OCI-M2 (cell line): ENCODE data around the gene MIB2.

Experiments
- DNase-seq: peaks from one replicate; lab custom pipeline; 2025; ENCODE audit not compliant: unreplicated experiment; lab: John Stamatoyannopoulos, UW

MIB2 gene

DNA sequence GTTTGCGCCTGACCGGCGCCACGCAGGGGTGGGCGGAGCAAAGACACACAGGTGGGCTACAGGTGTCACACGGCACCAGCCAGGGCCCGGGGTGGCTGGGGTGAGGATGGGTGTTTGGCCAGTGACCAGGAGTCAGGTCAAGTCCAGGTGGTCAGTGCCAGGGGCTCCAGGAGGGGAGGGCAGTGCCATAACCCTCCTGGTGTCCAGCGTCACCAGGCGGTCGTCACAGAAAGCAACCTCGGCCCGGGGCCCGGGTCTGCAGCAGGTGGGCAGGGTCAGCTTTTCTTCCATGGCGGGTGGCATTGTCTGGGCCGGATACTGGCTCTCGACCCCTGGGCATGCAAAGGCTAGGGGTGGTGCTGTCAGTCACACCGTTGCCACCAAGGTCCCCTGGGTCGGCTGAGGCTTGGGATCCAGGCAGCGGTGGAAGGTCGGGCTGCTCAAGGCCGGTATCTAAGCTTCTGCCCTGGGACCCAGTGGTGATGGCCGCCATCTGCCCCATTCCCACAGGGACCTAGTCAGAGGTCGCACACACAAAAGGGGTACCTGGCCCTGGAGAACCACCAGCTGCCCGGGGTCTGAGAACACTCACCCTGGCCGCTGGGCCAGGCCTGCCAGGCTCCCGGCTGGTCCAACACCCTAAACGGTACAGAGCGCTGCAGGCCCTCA is 17.1 kb upstream of the MIB2 start:
- no peak for DNase-seq

DNA sequence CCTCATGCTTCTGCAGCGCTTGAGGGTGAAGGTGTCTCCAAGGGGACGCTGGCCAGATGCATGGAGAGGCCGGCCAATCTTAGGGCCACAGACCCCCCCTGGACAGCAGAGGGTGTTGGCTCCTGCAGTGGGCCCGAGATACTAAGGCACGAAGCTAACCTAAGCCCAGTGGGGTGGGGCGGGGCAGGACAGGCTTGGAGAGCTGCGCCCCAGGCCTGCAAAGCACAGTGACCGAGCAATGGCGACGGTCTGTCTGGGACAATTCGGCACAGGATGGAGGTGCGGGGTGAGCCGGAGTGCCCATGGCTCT is 16.6 kb upstream of the MIB2 start:
- no peak for DNase-seq

DNA sequence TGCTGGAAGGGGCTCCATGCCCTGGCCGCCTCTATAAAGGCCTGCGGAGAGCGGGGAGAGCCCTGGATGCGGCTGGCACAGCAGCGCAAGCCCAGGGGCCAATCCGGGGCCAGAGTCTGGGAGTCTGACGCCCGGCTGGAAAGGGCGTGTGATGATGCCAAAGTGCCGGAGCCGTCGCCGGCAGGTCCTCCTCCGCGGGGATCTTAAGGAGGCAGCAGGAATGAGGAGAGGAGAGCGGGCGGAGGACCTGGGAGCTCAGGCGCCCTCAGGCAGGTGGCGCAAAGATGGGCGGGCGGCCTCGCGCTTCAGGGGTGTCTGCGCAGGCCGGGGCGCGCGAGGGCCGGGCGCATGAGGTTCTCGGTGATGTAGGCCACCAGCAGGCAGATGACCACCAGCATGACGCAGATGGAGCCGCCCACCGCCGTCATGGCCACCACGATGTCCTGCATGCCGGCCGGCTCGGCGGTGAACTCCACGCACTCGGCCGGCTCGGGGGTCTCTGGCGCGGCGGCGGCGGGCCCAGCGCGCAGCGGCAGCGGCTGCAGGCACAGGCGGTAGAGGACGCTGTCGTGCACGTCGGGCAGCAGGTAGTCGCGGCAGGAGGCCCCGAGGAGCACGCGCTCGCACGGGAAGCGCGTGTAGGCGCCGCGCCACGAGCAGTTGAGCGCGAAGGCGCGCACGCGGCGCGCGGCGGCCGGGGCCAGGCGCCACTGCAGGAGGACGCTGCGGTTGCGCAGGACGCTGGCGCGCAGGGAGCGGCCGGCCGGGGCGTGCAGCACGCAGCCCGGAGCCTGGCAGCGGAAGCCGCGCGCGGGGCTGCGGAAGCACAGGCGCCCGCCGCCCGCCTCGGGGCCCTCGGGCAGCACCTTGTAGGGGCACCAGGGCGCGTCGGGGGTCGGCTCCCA is 16.0 kb upstream of the MIB2 start:
- no peak for DNase-seq

DNA sequence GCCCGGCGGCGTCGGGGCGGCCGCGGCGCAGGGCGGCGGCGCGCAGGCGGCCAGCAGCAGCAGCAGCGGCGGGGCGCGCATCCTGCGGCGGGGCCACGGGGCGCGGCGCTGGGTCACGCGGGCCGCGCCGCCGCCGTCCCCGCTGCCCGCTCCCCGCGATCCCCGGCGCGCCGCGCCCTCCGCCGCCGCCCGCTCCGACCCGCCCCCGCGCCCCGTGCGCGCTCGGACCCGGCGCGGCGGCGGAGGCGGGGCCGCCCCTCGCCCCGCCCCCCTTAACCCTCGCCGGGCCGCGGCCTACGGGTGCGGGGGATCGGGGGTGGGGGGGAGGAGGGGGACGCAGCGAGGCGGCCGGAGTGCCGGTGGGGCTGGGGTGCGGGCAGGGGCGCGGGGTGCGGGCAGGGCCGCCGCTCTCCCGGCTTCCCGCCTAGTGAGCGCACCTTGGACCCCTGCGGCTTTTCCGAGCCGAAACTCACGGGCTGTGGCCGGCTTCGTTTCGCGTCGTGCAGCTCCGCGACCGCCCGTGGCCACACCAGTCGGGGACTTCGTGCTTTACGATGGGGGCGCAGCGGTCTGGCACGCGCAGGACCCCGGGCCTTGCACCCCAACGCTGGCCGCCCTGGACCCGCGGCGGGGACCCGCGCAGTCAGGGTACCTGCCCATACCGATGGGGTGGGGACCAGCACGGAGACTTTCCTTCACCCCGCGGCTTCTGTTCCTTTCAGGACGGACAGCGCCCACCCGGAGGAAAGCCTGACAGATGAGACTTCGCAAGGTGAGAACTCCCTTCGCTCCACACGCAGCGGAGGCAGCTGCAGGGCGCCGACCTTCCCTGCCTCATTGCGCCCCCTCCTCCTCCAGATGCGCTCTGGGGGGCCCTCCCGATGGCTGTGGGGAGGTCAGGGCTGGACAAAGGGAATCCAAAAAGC is 15.1 kb upstream of the MIB2 start, which contains the start of gene FNDC10:
FNDC10 (minus strand) TSS at position 201 of the 926 bp plus-strand sequence; CDS start at position 81, 120 bp downstream.
- DNase-seq: no peak

DNA sequence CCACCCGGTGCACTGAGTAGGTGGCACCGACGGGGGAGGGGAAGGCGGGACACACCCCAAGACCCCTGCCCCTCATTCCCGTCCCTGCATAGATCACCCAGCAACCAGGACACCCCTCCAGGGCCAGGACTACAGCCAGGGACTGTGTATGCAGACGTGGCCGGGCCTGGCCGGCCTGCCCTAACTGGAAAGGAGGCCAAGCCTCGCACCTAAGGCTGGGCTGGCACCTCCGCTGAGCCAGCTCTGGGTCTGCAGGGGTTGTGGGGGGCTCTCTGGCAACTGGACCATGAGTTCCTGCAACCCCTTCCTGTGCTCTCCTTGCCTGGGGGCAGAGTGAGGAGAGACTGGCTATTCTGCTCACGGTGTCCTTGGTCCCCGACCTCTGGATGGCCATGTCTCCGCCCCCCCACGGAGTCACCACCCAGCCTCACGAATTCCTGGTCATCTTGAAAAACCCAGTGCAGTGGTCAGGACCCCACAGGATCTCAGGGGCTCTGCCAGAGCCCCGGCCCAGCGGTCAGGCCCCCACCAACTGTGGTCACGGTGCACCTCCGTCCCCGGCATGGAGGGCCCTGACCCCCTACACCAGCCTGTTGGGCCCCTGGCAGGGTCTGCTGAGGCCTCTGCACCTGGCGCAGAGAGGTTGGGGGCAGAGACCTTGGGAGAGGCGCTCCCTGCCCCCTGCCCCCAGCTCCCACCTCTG is 14.3 kb upstream of the MIB2 start:
- no peak for DNase-seq

DNA sequence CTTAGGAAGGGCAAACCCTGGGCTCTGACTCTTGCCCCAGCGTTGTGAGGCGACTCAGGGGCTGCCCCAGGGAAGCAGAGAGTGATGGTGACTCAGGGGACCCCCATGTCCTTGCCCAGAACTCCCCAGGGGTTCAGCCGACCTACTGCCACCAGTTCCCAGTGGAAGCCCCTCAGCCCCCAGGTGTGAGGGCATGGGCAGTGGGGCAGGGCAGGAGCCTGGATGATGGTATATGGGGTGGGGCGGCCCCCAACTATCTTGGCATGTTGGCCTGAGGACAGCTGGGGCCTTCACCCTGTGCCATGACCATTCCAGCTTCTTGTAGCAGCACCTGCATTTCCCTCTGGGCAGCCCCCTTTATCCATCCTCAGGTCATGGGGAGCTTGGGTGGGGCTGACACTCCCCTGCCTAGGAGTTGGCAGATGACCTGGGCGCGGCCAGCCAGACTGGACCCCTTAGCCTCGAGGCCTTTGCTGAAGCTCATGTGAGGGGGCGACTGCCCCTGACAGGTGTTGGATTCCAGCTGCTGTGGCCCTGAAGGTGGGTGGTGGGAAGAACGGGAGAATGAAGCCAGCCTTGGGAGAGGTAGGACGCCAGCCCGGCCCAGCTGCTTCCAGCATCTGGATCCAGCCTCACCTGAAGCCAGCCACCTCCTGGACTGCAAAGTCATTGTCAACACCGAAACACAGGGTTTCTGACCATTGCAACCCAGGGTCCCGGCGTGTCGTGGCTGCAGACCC is 13.6 kb upstream of the MIB2 start:
- no peak for DNase-seq

DNA sequence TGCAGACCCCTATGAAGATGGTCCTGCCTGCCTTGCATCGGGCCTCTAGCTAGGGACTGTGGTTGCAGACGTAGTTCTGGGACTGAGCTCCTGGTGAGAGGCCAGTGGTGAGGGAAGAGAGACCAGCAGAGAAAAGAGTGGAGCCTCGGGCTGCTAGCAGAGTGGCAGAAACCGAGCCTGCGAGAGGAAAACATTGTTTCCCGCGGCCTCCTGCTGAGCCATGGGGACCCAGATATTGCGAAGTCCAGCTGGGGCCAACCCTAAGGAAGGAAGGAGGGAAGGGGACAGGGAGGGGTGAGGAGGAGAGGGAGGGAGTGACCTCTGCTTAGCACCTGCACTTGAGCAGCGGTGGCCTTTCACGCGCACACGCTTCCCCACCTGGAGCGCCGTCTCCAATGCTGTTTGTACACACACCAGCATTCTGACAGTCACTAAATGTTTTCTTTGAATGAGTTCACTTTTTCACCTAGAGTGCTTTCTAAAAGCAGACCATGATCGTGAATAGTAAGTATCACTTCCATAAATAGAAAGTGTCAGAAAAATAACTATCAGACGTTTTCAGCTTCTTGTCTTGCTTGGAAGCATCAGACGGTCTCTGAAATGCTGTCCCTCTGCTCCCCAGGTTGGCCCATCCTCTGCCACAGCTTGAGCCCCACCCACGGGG is 12.9 kb upstream of the MIB2 start:
- no peak for DNase-seq

DNA sequence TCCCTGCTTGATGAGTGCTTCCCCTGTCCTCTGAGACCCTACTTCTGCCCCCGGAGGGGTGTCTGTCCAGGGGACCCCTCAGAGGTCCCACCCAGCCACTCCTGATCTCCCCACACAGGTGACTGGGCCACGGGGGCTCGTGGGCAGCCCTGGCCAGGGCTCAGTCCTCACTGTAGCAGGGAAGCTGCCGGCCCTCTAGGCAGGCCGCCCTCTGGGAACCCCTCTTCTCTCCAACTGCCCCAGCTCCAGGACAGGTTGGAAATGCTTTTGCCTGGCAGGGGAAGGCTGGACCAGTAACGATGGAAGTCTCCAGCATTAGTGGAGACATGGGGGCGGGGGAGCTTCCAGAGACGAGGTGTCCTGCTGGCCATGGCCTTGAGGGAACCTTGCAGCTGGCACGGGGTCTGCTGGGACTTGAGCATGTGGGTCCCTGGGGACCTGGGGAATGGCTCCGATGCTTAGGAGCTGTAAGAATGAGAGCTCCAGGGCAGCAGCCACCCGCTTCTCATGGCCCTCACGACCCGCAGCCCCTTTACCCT is 12.3 kb upstream of the MIB2 start:
- DNase-seq: no peak

DNA sequence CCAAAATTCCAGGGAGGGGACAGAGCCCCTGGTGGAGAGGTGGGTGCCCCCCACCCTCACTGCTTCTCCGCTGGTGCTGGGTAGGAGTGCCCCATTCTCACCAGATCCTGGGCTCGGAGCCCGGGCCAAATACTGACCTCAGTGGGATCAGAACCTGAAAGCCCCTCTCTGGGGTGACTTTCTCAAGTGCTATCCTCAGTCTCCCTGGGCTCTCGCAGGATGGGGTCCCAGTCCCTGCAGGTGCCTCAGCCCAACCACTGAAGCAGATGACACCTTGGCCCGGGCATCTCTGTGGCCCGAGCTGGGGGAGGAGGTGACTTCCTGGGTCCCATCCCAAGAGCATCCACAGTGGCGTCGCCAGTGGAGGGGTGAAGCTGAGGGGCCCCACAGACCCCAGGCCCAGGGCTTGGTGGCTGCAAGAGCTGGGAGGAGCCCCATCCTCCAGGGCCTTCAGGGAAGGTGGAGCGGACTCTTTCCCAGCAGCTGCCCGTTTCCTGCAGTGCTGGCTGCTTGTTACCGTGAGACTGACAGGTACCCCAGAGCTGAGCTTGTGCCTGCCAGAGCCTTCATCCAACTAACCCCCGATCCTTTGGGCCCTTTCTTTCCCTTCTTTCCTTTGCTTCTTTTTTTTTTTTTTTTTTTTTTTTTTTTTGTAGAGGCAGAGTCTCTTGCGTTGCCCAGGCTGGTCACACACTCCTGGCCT is 11.5 kb upstream of the MIB2 start:
- DNase-seq: no peak

DNA sequence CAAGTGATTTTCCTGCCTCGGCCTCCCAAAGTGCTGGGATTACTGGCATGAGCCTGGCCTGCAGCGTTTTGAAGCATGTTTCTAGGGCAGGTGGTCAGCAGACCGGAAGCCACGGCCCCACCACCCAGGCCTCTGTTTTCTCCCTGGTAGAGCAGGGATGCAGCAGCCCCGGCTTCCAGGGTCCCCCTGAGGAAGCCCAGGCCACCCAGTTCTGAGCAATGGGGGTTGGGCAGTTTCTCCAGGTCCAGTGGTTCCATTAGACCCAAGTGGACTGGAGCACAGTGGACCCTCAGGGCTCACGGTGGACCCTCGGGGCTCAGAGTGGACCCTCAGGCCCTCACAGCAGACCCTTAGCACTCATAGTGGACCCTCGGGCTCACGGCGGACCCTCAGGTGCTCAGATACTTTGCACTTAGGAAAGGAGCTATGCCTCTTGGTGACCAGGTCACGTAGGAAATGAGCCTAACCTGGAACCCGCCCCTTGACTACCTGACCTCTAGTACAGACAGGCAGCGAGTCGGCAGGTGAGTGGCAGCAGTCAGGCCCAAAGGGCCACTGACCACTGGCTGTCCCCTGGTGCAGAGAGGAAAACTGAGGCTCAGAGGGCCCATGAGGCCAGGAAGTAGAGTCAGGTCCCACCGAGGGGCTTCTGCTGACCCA is 10.8 kb upstream of the MIB2 start:
- no peak for DNase-seq

DNA sequence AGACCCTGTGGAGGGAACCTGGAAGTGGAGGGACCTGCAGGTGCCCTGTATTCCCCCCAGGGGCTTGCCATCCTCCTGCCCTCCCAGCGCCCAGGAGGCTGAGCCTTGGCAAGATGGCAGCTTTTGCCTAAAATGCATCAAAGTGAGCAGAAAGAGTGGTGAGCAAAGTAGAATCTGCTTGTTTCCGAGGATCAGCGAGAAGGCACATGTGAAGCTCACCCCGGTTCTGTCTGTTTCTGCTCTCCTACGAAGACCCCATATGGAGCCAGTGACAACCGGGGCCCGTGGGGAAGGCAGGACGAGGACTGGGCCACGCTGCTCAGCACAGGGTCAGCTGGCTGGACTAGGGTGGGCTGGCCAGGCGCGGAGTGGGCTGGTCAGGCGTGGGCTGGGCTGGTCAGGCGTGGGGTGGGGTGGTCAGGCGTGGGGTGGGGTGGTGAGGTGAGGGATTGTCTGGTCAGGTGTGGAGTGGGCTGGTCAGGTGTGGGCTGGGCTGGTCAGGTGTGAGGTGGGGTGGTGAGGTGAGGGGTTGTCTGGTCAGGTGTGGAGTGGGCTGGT is 10.2 kb upstream of the MIB2 start:
- no peak for DNase-seq

DNA sequence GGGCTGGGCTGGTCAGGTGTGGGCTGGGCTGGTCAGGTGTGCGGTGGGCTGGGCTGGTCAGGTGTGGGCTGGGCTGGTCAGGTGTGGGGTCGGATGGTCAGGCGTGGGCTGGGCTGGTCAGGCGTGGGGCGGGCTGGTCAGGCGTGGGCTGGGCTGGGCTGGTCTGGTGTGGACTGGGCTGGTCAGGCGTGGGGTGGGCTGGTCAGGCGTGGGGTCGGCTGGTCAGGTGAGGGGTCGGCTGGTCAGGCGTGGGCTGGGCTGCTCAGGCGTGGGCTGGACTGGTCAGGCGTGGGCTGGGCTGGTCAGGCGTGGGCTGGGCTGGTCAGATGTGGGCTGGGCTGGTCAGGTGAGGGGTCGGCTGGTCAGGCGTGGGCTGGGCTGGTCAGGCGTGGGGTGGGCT is 9.6 kb upstream of the MIB2 start:
- DNase-seq: no peak

DNA sequence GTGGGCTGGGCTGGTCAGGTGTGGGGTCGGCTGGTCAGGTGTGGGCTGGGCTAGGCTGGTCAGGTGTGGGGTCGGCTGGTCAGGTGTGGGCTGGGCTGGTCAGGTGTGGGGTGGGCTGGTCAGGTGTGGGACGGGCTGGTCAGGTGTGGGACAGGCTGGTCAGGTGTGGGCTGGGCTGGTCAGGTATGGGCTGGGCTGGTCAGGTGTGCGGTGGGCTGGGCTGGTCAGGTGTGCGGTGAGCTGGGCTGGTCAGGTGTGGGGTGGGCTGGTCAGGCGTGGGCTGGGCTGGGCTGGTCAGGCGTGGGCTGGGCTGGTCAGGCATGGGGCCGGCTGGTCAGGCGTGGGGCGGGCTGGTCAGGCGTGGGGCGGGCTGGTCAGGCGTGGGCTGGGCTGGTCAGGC is 9.1 kb upstream of the MIB2 start:
- no peak for DNase-seq

DNA sequence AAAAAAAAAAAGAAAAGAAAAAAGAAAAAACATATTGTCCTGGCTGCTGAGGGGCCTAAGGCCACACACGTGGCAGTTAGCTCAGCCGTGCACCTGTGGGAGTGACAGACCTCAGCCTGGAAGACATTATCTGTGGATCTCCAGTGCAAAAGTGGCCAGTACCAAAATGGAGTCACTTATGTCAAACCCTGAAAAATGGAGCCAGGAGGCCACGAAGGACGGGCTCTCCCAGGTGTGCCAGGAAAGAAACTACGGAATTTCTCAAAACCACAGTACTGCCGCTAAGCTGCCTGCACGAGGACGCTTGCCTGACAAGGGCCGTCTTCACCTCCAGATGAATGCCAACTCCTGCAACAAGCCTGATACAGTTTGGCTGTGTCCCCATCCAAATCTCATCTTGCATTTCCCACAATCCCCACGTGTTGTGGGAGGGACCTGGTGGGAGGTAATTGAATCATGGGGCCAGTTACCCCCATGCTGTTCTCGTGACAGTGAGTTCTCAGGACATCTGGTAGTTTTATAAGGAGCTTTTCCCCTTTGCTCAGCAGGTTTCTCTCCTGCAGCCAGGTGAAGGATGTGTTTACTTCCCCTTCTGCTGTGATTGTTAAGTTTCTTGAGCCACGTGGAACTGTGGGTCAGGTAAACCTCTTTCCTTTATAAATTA is 5.3 kb upstream of the MIB2 start:
- no peak for DNase-seq

DNA sequence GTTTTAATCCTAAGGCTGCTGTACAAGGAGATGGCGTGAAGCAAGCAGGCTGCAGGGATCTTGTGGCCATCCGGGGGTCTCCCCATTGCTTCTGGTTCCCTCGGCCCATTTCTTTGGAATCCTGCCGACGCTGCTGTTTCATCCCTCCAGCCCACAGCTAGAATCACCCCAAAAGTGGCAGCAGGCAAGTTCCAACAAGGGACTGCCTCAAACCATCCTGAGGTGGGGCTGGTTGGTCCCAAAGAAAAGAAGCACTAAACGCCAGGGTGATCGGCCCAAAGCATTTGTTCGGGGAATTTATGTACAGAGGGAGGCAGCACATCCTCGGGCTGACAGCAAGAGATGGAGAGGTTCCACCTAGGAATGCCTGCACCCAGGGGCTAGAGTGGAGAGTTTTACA is 4.5 kb upstream of the MIB2 start:
- DNase-seq: no peak

DNA sequence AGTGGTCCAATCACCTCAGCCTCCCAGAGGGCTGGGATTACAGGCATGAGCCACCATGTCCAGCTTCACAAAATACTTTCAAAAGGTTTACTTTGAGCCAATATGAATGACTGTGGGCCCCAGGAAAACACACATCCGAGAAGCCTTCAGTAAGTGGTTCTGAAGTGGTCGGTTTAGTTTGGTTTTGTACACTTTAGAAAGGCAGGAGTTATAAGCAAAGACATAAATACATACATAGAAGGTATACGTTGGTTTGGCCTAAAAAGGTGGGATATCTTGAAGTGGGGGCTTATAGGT is 3.2 kb upstream of the MIB2 start:
- DNase-seq: no peak

DNA sequence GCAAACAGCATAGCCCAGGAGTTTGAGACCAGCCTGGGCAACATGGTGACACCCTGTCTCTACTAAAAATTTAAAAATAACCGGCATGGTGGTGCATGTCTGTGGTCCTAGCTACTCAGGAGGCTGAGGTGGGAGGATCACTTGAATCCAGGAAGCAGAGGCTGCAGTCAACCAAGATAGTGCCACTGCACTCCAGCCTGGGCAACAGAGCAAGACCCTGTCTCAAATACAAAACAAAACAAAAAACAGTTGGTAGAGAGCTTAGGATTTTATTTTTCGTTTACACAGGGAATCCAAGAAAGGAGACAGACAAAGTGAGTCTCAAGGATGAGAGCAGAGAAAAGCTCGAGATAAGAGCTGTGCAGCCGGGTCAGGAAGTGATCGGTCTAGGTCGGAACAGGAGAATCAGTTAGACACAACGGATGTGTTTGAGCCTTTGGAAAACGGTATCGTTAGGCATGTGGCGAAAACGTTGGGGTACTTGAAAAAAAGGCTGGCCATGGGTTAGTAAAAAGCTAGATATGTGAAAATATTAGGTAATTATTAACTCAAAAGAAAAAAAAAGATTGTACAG is 1.7 kb upstream of the MIB2 start:
- no peak for DNase-seq
